HG03039 (cell line): ENCODE data around the gene SPEM3.

Source experiments
- ATAC-seq: cut with Tn5 transposase; IDR thresholded peaks from one replicate; pipeline ENCODE4 v1.9.1; 2021; ENCODE audit warnings: mild to moderate bottlenecking, moderate library complexity; ENCODE audit not compliant: unreplicated experiment

SPEM3 gene

DNA sequence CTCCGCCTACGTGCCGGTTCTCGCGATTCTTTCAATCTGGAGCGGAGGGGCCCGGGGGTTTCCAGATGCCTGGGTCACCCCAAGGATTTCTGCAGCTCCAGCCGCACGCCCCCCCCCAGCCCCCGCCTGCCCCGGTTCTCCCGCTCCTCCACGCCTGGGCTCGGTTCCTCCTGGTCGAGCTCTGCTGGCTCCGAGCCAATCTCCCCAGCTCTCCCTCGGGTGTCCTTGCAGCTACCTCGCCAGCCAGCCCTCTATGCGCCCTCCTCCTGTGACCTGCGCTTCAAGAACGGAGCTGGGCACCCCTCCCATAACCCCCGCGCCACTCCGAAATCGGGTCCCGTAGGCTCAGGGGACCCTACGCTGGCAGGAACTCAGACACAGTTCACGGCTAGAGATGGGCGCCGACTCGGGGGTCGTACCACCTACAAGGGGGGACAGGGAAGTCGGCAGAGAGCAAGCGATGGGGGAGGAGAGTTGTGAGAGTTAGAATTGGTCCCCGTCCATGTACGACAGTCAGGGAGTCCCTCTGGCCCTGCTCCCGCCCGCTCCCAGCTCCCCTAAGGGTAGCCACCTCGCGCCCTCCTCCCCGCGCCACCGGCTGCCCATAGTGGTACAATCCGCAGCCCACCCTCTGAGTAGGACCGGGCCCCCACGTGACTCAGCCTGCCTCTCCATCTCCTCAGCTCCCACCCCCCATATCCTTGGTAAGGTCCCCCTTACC, 11.6 kb downstream of the SPEM3 start:
- ATAC-seq: no peak

GRCh38 chr17:7440834-7441195, 12.2 kb downstream of the SPEM3 start:
- ATAC-seq: no peak

- no peak for ATAC-seq
Measured at GRCh38 chr17:7441266-7441665, 12.6 kb downstream of the SPEM3 start.

- no peak for ATAC-seq
Measured at GRCh38 chr17:7442142-7442541, 13.5 kb downstream of the SPEM3 start.

DNA sequence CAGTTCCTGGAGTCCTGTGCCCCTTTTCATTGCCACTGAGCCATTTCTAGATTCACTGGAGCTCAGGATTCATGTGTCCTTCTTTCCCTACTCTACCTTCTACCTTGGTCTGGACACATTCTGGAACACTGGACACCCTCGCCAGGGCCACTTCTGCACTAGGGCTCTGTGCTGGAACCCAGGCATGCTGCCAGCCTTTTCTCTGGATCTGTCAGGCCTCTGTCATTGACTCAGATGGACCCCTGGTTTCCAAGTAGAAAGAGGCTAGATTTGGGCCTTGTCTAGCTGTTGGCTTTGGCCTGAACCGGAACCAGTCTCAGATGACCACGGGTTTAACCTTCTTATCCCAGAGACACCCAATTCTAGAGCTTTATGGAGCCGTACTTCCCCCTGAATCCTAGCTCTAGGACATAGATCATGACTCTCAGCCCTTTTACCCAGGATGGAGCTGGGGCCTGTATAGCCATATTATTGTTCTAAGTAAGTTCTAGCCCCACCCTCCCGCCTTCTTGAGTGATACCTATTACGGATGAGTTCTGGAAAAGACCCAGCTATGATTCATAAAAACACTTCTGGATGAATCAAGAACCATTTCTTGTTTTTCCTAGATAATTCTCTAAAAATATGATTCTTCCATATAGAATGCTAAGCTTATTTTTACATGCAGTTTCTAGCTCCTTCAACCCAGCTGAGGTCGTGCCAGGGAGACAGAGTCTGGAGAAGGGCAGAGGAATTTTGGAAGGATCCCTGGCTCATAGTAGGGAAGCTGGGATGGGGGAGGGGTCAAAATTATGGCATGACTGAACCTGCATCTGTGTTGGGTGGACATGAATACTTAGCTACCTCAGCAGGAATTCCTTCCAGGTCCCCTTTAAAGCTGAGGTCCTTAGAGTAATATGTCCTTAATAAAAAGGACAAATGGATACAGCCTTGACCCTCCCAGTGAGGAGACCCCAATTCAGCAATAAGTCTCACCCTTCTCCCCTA, 15.1 kb downstream of the SPEM3 start:
- no peak for ATAC-seq

GRCh38 chr17:7444682-7445618, 16.3 kb downstream of the SPEM3 start, which contains the start of gene CHRNB1:
TSS of gene CHRNB1 (plus strand) at chr17:7445061. CDS start at chr17:7445128, 67 bp downstream.
- no peak for ATAC-seq

DNA sequence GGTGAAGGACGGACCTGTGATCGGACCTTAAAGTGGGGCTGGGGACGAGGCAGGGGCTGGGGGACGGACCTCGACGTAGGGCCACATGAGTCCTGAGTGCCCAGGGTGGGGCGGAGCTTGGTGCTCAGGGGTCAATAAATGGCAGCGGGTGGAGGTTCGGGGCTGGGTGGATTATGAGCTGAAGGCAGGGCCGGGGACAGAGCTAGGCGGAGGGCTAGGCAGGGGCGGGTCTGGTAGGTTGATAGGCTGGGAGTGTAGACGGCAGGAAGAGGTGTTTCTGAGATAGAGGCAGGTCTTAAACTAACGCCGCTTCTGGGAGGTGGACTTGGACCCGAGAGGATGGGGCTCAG, 16.9 kb downstream of the SPEM3 start:
- no peak for ATAC-seq

GRCh38 chr17:7448461-7448860, 19.8 kb downstream of the SPEM3 start:
- no peak for ATAC-seq

DNA sequence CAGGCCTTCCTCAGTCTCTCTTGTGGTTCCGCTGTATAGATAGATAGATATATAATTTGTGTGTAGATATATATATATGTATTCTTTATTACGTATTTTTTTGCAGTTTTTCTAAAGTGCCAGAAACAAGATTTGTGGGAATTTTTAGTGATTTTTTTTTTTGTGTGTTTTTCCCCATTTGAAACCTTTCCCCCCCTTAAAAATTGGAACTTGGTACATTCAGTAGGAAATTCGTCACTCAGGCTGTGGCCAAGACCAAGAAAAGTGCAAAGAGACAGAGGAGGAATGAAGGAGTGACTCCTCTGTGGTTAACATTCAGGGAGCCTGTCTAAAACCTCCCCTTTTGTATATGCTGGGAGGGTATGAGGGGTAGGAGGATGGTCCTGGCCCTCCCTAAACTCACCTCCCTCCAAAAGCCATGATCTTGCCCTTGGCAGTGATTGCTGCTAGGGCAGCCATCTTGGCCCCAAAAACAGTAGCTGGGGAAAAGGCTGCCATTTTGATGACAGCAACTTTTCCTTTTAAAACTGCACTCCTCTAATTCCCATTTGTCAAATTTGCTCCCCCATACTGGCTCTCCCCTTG, 31.4 kb downstream of the SPEM3 start:
- ATAC-seq: no peak

DNA sequence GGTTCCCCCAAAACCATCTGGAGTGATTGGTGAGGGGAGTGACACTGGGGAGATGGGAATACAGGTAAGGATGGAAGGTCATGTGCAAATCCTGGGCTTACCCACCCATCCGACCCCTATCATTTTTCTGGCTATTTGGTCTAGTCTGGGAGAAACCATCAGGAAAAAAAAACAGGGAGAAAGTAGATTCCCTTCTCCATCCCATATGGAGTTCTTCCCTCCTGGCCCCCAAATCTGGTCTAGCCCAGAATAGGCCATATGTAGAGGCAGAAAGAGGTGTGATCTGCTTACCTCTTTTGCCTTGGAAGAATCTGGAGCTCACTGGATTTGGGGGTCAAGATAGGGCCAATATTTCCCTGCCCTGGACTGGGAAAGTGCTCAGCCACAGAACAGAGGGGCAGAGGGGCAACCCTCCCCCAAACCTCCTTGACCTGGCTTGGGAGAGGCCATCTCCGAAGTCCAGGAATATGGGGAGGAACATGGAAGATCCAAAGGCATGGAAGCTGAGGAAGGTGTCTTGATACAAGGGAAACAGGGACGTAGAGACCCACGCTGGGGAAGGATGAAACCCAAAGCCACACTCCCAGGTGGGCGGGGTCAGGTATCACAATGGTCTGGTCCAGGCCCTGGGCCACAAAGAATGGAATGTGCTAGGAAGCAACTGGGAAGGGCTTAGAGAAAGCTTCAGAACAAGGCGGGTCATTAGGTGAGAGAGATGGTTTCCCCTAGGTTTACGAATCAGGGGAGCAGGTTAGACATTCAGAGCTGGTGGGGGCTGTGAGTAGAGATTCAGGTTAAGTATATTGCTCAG, 32.4 kb downstream of the SPEM3 start:
- ATAC-seq: no peak

DNA sequence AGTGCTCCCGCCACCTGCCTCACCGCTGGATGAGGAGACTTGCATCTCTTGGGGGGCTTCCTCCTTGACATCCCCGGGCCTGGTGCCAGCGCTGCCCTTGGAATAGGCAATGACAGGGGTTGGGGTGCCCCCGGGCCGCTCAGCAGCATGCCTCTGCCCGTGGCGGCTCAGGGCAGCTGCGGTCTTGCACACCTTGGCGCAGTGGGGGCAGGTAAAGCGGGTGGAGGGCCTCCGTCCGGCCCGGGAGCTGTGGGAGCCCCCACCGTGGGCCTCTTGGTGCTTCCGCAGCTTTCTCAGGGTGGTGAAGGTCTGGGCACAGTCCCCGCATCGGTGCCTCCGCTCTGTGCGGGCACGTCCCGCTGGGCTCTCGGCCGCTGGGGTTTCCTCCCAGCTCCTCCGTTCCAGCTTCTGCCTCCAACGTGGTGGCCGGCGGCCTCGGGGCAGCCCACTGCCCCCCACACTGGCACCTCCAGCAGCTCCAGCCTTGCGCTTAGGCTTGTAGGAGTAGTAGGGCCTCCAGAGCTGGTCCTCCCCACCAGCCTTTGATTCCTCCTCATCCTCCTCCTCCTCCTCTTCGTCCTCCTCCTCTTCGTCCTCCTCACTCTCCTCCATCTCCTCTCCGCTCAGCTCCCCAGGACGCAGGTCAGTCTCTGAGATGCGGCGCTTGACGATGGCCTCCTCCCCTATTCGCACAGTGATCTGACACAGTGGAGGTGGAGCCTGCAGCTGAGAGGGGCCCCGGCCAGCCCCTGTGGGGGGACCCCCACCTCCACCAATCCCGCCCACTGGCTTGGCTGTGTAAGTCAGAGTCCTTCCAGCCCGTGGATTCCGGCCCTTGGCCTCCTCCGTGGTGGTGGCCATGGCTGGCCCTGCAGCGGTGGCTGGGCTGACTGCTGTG, 34.1 kb downstream of the SPEM3 start:
- ATAC-seq: no peak

- ATAC-seq: no peak
Measured at GRCh38 chr17:7463372-7463846, 34.8 kb downstream of the SPEM3 start.

DNA sequence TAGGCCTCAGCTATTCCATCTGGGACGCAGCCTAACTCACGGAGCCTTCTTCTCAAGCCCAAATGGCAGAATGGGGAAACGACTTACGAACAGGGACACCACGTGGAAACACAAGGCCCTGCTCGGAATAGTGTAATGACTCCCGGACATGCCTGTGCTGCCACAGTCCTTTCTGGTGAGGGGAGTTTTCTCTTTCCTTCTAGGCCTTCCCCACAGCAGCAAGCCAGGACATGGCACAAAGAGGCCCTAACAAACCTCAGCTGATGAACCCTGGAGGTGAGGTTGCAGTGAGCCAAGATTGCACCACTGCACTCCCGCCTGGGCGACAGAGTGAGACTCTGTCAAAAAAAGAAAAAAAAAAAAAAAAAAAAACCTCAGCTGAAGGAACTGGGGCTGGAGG, 35.4 kb downstream of the SPEM3 start:
- no peak for ATAC-seq

DNA sequence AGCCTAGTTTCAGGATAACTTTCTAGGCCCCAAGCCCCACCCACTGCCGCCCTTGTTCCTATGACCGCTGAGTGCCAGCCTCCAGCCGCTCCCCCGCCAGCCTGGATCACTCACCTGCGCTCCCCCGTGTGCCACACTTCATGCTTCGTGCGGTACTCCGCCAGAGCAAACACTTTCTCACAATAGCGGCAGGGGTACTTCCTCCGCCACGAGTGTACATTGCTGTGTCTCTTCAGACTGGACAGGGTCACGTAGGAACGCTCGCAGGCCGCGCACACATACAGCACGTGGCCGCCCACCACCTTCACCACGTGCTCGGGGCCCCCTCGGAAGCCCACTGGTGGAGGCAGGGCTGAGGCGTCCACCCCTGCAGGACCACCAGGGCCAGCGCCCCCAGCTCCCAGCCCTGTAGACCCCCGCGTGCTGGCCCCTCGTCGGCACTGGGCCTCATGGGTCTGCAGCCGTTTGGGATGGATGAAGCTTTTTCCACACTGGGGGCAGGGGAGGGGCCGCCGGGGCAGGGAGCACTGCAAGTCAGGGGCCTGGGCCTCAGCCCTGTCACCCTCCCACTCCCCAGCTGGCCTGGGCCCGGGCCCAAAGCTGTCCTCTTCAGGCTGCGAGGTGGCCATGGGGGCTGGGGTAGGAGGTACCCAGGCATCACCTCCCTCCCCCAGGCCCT, 37.1 kb downstream of the SPEM3 start:
- no peak for ATAC-seq

- no peak for ATAC-seq
Measured at GRCh38 chr17:7466318-7466638, 37.6 kb downstream of the SPEM3 start.

DNA sequence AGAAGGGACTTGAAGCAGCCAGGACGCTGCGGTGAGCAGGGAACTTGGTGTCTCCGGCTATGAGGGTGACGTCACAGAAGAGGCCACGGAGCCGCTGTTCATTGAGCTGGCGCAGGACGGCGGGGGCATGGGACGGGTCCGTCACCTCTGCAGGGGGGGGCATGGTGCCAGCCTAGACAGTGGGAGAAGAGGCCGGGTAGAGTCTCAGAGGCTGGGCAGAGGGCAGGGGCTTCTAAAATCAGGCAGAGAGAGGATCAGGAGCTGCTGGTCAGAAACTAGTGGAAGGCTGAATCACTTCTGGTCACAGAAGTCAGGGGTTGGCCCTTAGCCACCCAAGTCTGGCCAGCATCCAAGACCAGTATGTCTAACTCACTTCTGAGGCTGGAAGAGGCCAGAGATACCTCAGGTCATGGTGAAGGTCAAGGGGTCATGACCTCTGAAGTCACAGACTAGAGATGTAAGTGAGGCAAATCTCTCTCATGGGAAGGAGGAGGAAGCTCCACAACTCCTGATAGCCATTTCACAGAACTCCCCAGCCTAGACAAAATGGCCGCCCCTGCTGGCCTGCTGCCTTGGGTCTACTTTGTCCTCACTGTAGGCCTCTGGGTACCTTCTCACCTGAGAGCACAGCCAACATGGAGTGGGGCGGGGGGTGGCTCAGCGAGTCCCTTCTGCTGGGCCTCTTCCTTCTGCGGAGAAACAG, 38.1 kb downstream of the SPEM3 start:
- no peak for ATAC-seq

- ATAC-seq: no peak
Measured at GRCh38 chr17:7467498-7467897, 38.8 kb downstream of the SPEM3 start.

DNA sequence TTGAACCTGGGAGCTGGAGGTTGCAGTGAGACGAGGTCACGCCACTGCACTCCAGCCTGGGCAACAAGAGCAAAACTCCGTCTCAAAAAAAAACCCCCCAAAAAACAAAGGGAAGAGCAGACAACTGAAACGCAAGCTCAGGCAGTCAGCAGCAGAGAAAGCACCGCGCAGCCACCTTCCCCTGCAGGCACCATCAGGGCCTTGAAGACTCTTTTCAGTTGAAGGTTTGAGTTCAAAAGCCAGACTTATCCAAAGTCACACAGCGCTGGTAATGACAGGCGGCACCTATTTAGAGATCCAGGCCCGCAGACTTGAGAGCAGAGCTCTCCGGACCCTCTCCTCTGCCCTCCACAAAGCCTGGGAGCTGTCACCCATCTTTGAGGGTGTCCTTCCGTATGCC, 39.6 kb downstream of the SPEM3 start:
- ATAC-seq: no peak
